ENCODE data around the gene DDX31. TPM values are rescaled to one million over a fixed set of nuclear protein-coding genes. Genes with fewer than 3 reads are reported as not detected.

Gene DDX31
- total and polyA plus RNA-seq, 9 of the 15 experiments (the other 6 are each of a cell fraction or from before 2014, with no cell fraction given), result 11.9 to 24.6 (median 22.2) TPM

DNA sequence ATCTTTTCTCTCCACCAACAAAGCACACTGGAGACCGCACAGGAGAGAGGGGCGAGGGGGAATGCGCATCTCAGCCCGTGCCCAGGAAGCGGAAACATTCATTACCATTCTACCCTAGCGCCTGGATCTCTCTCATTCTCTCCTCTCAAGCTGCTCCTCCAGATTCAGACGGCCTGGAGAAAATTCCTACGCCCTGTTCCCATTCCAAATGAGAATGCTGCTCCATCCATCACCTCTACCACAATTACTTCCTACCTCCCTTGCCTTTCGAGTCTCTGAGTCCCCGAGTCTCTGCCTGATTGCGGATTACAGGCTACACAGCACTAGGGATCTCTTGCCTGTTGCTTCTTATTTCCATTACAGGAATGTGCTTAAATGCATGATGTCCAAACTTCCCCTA, 6.7 kb downstream of the DDX31 start (continued):
- TF ChIP-seq USF2 (CRISPR knock-in tag; IDR thresholded peaks at IDR 0.05) (no peak), ZNF444 (CRISPR knock-in tag; IDR thresholded peaks at IDR 0.05) (no peak)

DNA sequence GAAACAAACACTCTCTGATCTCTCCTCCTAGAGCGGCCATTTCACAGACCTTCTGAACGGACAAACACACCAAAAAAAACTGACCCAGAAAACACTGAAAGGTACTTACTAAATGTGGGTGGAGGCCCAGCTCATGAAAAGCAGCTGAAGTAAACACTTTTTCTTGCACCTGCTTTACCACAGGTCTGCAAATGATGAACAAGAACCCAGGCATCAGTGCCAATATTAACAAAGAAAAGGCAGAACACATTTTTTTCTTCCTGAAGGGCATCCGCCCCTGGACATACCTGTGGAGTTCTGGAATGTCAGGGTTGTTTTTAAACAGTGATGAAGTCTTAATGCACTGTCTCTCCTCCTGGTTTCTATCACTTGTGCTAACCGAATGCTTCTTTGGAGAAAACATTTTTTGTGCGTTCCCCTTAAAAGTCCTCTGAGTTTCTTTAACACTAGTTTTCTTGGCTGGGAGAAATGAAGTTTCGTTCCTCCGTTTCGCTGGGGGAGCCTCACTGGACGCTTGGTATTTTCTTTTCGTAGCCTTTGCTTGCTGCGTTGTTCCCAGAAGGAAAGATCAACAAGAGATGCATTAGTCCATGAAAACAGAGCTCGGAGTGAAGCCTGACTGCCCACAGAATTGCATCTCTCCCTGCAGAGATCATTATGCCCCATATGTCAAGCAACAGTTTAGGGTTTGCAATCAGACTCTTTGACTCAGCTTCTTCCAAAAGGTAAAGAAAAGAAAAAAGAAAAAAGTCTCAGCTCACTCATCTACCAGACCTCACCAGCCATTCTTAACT, 7.4 kb downstream of the DDX31 start:
- Histone ChIP-seq H3K36me3 (ENCODE audit: control insufficient read depth, insufficient read depth, low read length) (peaks cover 79% of the 10 kb centered on the region), H3K27ac (ENCODE audit: extremely low read depth, low read depth, low read length) (no peak overlapping the region), H3K4me2 (ENCODE audit: insufficient read depth, low read length) (no peak overlapping the region), H3K9ac (ENCODE audit: insufficient read depth in 1 of 2, low read depth in 2 of 2, low read length in 2 of 2) (no peak overlapping the region), H3K79me2 (ENCODE audit: control insufficient read depth, insufficient read depth, low read length) (peaks cover 30% of the 10 kb centered on the region), H3K4me3 (no peak overlapping the region), H3K9me3 (replicated peaks; ENCODE audit: control insufficient read depth, insufficient read depth, low read depth, low read length) (no peaks in the 10 kb centered on the region), H4K20me1 (replicated peaks; ENCODE audit: control insufficient read depth, insufficient read depth, low read length) (no peaks in the 10 kb centered on the region), H3K4me1 (replicated peaks in 1 of 2; ENCODE audit: control insufficient read depth in 2 of 2, insufficient read depth in 2 of 2, low read length in 2 of 2) (no peaks in the 10 kb centered on the region), H3K9me1 (ENCODE audit: control insufficient read depth, insufficient read depth, low read length) (no peaks in the 10 kb centered on the region), H3K27me3 (ENCODE audit: control insufficient read depth in 2 of 2, insufficient read depth in 2 of 2, low read length in 2 of 2) (no peaks in the 10 kb centered on the region), H2AFZ (ENCODE audit: low read depth, low read length) (no peak overlapping the region)
- ATAC-seq (no peak), FAIRE-seq (no peak), DNase-seq (ENCODE audit: extremely low read depth in 1 of 4, low spot score in 3 of 4) (no peak)
- 93% methylated on average over 12 of the region's 12 CpGs for WGBS (ENCODE audit: insufficient coverage, low coverage, missing lambda C conversion rate)
- POLR2A ChIA-PET, result interaction anchor here (0.8 to 1.0 kb wide), 3 partner anchors 9 to 122 kb away, joined by 3 to 5 read pairs (median 3); partner anchors contain the start of gene GTF3C4
- in situ Hi-C loops (cut with MboI), result no loop called here
- intact Hi-C loops (cut with micrococcal nuclease), result loop anchor here (10.0 kb wide), 1 partner anchor 132 kb away; no protein-coding TSS in a partner anchor
- no TSS peak for BruUV-seq (replicated peaks)
- CTCF ChIA-PET (ENCODE audit: low intra/inter-chr PET ratio), result no interaction called here
- TF ChIP-seq NR4A1 (CRISPR knock-in tag; IDR thresholded peaks at IDR 0.05), result no peak
- no peak for TF ChIP-seq NR4A1 (tag; IDR thresholded peaks at IDR 0.05)
- TF ChIP-seq UBTF (IDR thresholded peaks at IDR 0.05; ENCODE audit: borderline replicate concordance in 1 of 2, low read depth in 2 of 2, low read length in 2 of 2), result no peak
- no peak for TF ChIP-seq PCBP1 (IDR thresholded peaks at IDR 0.05; ENCODE audit: low read depth, low read length, poor library complexity, severe bottlenecking)
- TF ChIP-seq TCF3 (CRISPR knock-in tag; IDR thresholded peaks at IDR 0.05), result no peak
- no peak for TF ChIP-seq MTA2 (IDR thresholded peaks at IDR 0.05; ENCODE audit: low read depth)
- no peak for TF ChIP-seq RHOXF2B (CRISPR knock-in tag; conservative IDR thresholded peaks at IDR 0.05)
- no peak for TF ChIP-seq ZNF785 (CRISPR knock-in tag; IDR thresholded peaks at IDR 0.05)
- no peak for TF ChIP-seq GMEB1 (CRISPR knock-in tag; IDR thresholded peaks at IDR 0.05)
- no peak for TF ChIP-seq KAT2B (IDR thresholded peaks at IDR 0.05; ENCODE audit: low read depth, low read length)
- no peak for TF ChIP-seq HDAC3 (IDR thresholded peaks at IDR 0.05; ENCODE audit: borderline replicate concordance, partially characterized antibody)
